Measurements from ENCODE around the gene MCF2L. TPM values are rescaled to one million over a fixed set of nuclear protein-coding genes. Genes with fewer than 3 reads are reported as not detected.
A peak's percentile ranks its signal among the peaks of the same experiment; 100 is the strongest.

The MCF2L gene
- total RNA-seq, 1 donor, result 3.2 TPM

GRCh38 chr13:112961457-112962369, 7.3 kb upstream of the MCF2L start:
- no peak for DNase-seq (ENCODE audit: low read depth in 2 of 3, low spot score in 2 of 3)

- DNase-seq (ENCODE audit: low read depth in 2 of 3, low spot score in 2 of 3), result no peak
These were observed 6.6 kb upstream of the MCF2L start for GRCh38 chr13:112962396-112962795.

GRCh38 chr13:112962911-112963625, 5.9 kb upstream of the MCF2L start:
- no peak for DNase-seq (ENCODE audit: low read depth in 2 of 3, low spot score in 2 of 3)

GRCh38 chr13:112963641-112964040, 5.4 kb upstream of the MCF2L start:
- no peak for DNase-seq (ENCODE audit: low read depth in 2 of 3, low spot score in 2 of 3)

GRCh38 chr13:112964971-112965492, 4.0 kb upstream of the MCF2L start:
- DNase-seq (ENCODE audit: low read depth in 2 of 3, low spot score in 2 of 3), result no peak

GRCh38 chr13:112965573-112966115, 3.4 kb upstream of the MCF2L start:
- no peak for DNase-seq (ENCODE audit: low read depth in 2 of 3, low spot score in 2 of 3)

- no peak for DNase-seq (ENCODE audit: low read depth in 2 of 3, low spot score in 2 of 3)
These were observed 2.2 kb upstream of the MCF2L start for GRCh38 chr13:112966776-112967175.

GRCh38 chr13:112967686-112968379, 1.2 kb upstream of the MCF2L start:
- no peak for DNase-seq (ENCODE audit: low read depth in 2 of 3, low spot score in 2 of 3)

- DNase-seq (ENCODE audit: low read depth in 2 of 3, low spot score in 2 of 3), result peak; percentile 18 to 63 (median 47)
These were observed 569 bp upstream of the MCF2L start for GRCh38 chr13:112968380-112968909.

GRCh38 chr13:112969692-112970338, 801 bp downstream of the MCF2L start:
- no peak for DNase-seq (ENCODE audit: low read depth in 2 of 3, low spot score in 2 of 3)

- no peak for DNase-seq (ENCODE audit: low read depth in 2 of 3, low spot score in 2 of 3)
These were observed 1.7 kb downstream of the MCF2L start for GRCh38 chr13:112970552-112971287.

GRCh38 chr13:112971288-112971643, 2.3 kb downstream of the MCF2L start:
- DNase-seq (ENCODE audit: low read depth in 2 of 3, low spot score in 2 of 3), result no peak

GRCh38 chr13:112972258-112972657, 3.2 kb downstream of the MCF2L start:
- DNase-seq (ENCODE audit: low read depth in 2 of 3, low spot score in 2 of 3), result no peak

- DNase-seq (ENCODE audit: low read depth in 2 of 3, low spot score in 2 of 3), result no peak
These were observed 4.0 kb downstream of the MCF2L start for GRCh38 chr13:112972867-112973576.

GRCh38 chr13:112973577-112973951, 4.5 kb downstream of the MCF2L start:
- DNase-seq (ENCODE audit: low read depth in 2 of 3, low spot score in 2 of 3), result no peak

- no peak for DNase-seq (ENCODE audit: low read depth in 2 of 3, low spot score in 2 of 3)
These were observed 5.1 kb downstream of the MCF2L start for GRCh38 chr13:112974125-112974524.

GRCh38 chr13:112974671-112975070, 5.7 kb downstream of the MCF2L start:
- no peak for DNase-seq (ENCODE audit: low read depth in 2 of 3, low spot score in 2 of 3)

- no peak for DNase-seq (ENCODE audit: low read depth in 2 of 3, low spot score in 2 of 3)
These were observed 6.5 kb downstream of the MCF2L start for GRCh38 chr13:112975401-112975939.

GRCh38 chr13:112976526-112976925, 7.5 kb downstream of the MCF2L start:
- DNase-seq (ENCODE audit: low read depth in 2 of 3, low spot score in 2 of 3), result no peak

Measured in hematopoietic multipotent progenitor cell (in vitro differentiated cells).